ENCODE data around the gene ARHGAP28. TPM values are rescaled to one million over a fixed set of nuclear protein-coding genes. Genes with fewer than 3 reads are reported as not detected.

ARHGAP28 gene
- total RNA-seq, 1 experiment from 2014 or later = 9.2 TPM

DNA sequence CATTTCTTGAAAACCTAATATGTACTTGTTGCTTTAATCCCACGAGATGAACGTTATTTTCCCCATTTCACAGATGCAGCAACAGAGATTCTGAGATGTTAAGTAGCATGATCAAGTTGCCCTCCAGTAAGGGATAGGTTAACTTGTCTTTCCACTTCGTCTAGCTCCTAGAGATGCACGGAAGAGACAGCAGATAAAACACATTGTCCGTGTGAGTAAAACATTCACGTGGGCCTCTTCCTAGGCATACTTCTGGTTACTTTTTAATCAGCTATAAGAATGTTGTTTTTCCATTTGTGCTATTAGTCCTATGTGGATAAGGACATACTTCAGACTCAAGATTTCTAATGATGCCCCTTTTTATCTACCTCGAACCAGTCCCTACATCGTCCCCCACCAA lies 1.2 kb upstream of the ARHGAP28 start:
- H3K23me2 ChIP-seq (ENCODE audit: insufficient read length, low read depth, low read length, poor library complexity, severe bottlenecking) = peaks cover 3% of the 10 kb centered on the region
- H3K79me2 ChIP-seq (ENCODE audit: insufficient read depth, low read length) = no peaks in the 10 kb centered on the region
- no peaks in the 10 kb centered on the region for H3K27me3 Mint-ChIP-seq (ENCODE audit: low read depth)
- H3K4ac ChIP-seq (ENCODE audit: low read depth, low read length) = no peak overlapping the region
- H4K91ac ChIP-seq (ENCODE audit: insufficient read length, low read depth, low read length) = no peak overlapping the region
- H2BK12ac ChIP-seq (ENCODE audit: insufficient read length, low read depth, low read length) = no peak overlapping the region
- no peak overlapping the region for H3K14ac ChIP-seq (ENCODE audit: insufficient read depth, low read length)
- TF ChIP-seq, protein P1, sequence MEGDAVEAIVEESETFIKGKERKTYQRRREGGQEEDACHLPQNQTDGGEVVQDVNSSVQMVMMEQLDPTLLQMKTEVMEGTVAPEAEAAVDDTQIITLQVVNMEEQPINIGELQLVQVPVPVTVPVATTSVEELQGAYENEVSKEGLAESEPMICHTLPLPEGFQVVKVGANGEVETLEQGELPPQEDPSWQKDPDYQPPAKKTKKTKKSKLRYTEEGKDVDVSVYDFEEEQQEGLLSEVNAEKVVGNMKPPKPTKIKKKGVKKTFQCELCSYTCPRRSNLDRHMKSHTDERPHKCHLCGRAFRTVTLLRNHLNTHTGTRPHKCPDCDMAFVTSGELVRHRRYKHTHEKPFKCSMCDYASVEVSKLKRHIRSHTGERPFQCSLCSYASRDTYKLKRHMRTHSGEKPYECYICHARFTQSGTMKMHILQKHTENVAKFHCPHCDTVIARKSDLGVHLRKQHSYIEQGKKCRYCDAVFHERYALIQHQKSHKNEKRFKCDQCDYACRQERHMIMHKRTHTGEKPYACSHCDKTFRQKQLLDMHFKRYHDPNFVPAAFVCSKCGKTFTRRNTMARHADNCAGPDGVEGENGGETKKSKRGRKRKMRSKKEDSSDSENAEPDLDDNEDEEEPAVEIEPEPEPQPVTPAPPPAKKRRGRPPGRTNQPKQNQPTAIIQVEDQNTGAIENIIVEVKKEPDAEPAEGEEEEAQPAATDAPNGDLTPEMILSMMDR (conservative IDR thresholded peaks at IDR 0.05) = no peak
- DNase-seq = no peak
- no peak overlapping the region for H3K56ac ChIP-seq (ENCODE audit: insufficient read length, low read depth, low read length)
- H3K27me3 ChIP-seq (ENCODE audit: insufficient read depth, low read length) = no peaks in the 10 kb centered on the region
- no peak overlapping the region for H4K8ac ChIP-seq (replicated peaks; ENCODE audit: insufficient read length, low read depth, low read length)
- no peak overlapping the region for H3K18ac ChIP-seq (ENCODE audit: insufficient read length, low read depth, low read length)
- H2AK5ac ChIP-seq (ENCODE audit: insufficient read length, low read length) = no peak overlapping the region
- H3K23ac ChIP-seq (ENCODE audit: insufficient read length, low read depth, low read length) = no peak overlapping the region
- peaks cover 9% of the 10 kb centered on the region; the same call in 1 of the 2 replicates for H3K4me1 ChIP-seq (ENCODE audit: insufficient read depth, low read length)
- H3K9ac ChIP-seq (ENCODE audit: extremely low read depth, insufficient read length, low read length) = peak overlapping the region; percentile 64
- H3K4me3 Mint-ChIP-seq = peak overlapping the region; percentile 94 to 99; a peak in 4 of 5 replicates
- no peaks in the 10 kb centered on the region for H3K79me1 ChIP-seq (ENCODE audit: insufficient read depth, low read depth, low read length, poor library complexity, severe bottlenecking)
- no peaks in the 10 kb centered on the region for H3K36me3 Mint-ChIP-seq (ENCODE audit: insufficient read depth in 1 of 3, low read depth in 3 of 3)
- peaks cover 38 to 41% of the 10 kb centered on the region in 2 experiments for H3K4me1 Mint-ChIP-seq
- no peak overlapping the region for H2BK15ac ChIP-seq (ENCODE audit: low read depth, low read length)
- H3K4me2 ChIP-seq (ENCODE audit: insufficient read depth, insufficient read length, low read length) = peak overlapping the region; percentile 24
- no peak overlapping the region for H2BK20ac ChIP-seq (ENCODE audit: low read depth, low read length, poor library complexity, severe bottlenecking)
- H3T11ph ChIP-seq (ENCODE audit: low read length) = no peak overlapping the region
- no peak overlapping the region for H4K5ac ChIP-seq (ENCODE audit: insufficient read length, low read depth, low read length)
- H2BK5ac ChIP-seq (ENCODE audit: insufficient read length, low read length) = no peak overlapping the region
- no peak overlapping the region for H2BK120ac ChIP-seq (ENCODE audit: low read depth, low read length, poor library complexity, severe bottlenecking)
- no peak overlapping the region for H2AFZ ChIP-seq (ENCODE audit: low read length)
- peak overlapping the region; percentile 27 for H3K27ac ChIP-seq (ENCODE audit: insufficient read length, low read depth, low read length)
- no peaks in the 10 kb centered on the region for H4K20me1 ChIP-seq (ENCODE audit: control insufficient read depth, insufficient read depth, insufficient read length)
- WGBS (ENCODE audit: extremely low coverage, insufficient read length, low lambda C conversion rate) = no CpG with 5 or more reads among the region's 8 CpGs
- H3K27ac Mint-ChIP-seq = peak overlapping the region in 2 of 3 experiments; percentile 100; a peak in 4 of 7 replicates
- H3K9me3 ChIP-seq (ENCODE audit: control insufficient read depth, low read depth, low read length) = no peaks in the 10 kb centered on the region
- H3K9me3 Mint-ChIP-seq = peaks cover 0 to 2% of the 10 kb centered on the region in 2 experiments; a peak in 1 of 5 replicates
